HS-27A (cell line): ENCODE results near the gene NRXN2.

Experiments
- DNase-seq: peaks from one replicate; pipeline ENCODE4 v3.0.0-alpha.2; 2012; ENCODE audit warnings: low read depth, missing footprints

The NRXN2 gene

GRCh38 chr11:64743591-64744543 is 20.9 kb upstream of the NRXN2 start, which contains the start of gene RASGRP2:
Gene RASGRP2, minus strand, starts transcription at chr11:64744142. Its CDS starts 1,276 bp downstream, at chr11:64742866.
- no peak for DNase-seq

GRCh38 chr11:64742889-64743590 is 20.0 kb upstream of the NRXN2 start:
- no peak for DNase-seq

- no peak for DNase-seq
These were observed 19.3 kb upstream of the NRXN2 start for GRCh38 chr11:64742087-64742888.

- no peak for DNase-seq
These were observed 18.5 kb upstream of the NRXN2 start for GRCh38 chr11:64741375-64742086.

DNA sequence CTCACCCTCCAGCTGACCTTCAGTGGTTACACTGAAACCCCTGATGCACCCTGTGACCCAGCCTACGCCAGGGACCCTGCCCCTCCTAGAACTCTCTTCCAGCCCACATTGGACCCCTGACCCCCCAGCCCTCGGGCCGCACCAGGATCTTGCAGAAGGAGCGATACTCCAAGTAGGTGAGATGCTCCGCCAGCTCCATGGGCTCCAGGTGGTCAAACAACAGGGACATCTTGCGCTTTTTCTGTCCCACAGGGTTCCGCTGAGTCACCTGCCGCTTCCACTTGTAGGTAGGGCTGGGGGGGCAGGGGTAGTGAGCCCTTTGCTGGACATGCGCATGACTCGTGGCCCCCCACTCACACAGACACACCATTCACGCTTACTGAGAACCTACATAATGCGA is 16.9 kb upstream of the NRXN2 start:
- no peak for DNase-seq

DNA sequence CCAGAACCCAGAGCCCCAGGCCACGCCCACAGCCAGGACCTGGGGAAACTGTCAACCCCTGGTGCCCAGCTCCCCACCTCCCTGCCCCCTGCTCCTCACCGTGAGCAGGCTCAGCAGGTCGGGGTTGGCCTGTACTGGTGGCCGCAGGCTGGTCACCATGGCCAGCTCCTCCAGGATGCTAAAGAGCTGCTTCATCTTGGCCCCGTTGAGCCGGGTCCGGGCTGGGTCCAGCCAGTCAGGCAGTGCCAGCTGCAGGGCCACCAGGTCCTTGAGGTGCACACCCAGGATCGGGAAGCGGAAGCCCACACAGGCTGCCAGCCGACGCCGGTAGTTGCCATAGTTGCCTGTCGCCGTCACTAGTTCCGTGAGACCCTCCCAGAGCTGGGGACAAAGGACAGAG is 13.7 kb upstream of the NRXN2 start:
- no peak for DNase-seq

DNA sequence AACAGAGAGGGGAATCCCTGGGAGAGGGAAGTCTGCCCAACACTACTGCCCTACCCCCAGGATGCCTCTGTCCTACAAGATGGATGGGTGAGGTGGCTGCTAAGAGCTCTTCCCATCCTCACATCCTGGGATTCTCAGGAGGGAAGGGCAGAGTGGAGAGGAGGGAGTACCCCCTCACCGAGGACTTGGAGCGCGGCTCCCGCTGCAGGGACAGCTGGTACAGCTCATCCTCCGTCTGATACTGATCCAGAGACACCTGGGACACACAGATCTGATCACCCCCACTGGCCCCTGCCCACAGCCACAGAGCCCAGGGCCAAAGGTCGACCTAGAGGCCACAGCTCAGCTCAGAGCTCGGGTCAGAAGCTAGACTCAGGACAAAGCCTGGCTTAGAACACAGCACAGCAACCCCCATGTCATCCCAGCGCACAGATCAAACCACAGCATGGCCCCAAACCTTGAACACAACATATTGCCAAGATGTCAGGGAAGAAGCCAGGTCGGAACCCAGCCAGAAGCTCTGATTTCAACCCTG is 12.8 kb upstream of the NRXN2 start:
- DNase-seq, result no peak

- no peak for DNase-seq
These were observed 12.1 kb upstream of the NRXN2 start for GRCh38 chr11:64734811-64735724.

- DNase-seq, result no peak
These were observed 8.6 kb upstream of the NRXN2 start for GRCh38 chr11:64731601-64732000.

DNA sequence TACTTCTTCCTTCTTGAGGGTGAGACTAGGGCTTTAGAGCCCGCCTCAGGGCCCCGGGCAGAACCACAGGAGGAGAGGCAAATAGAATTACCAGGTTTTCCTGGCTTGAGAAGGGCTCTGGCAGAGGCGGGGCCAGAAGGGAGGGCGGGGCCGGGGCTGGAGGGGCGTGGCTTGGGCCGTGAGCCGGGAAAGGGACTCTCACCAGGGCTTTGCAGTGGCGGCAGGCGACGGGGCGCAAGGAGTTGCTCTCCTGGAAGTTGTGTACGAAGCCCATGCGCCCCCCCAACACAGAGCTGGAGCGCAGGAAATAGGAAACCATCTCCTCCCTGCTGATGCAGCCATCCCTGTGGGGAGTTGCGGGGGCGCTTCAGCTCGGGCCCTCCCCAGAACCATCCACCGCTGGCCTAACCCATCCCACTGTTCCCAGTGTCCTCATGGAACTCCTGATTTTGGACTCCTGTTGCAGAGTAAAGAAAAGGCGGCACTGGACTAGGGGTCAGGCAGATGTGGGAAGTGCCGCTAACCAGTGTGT is 6.9 kb upstream of the NRXN2 start:
- no peak for DNase-seq

- DNase-seq, result no peak
These were observed 5.9 kb upstream of the NRXN2 start for GRCh38 chr11:64728757-64729365.

DNA sequence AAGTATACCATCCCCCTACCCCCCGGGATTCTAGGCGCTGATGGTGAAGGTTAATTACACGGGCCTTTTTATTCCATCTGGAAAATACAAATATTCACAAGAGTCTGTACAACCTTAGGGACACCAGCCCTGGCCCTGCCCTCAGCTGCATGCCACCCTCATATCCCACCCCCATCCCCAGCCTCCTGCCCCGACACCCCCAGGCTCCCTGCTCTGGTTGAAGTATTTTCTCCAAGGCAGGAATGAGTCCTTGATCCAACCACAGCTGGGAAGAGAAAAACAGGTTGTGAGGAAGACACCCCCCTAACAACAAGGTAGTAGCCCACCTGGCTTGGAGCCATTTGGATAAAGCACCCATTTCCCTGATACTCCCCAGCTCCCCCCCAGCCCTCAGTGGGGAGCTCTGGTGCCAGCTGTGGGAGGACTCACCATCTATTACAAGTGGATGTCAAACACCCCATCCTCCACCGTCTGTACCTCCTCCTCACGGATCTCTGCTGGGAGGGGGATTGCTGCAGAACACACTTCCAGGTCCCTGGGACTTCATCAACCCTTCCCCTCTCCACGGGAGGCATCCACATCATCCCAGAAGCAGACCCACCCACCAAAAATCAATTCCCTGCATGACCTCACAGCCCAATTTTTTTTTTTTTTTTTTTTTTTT is 4.0 kb upstream of the NRXN2 start:
- DNase-seq, result no peak

GRCh38 chr11:64726211-64726641 is 3.2 kb upstream of the NRXN2 start:
- no peak for DNase-seq

- DNase-seq, result no peak
These were observed 2.0 kb upstream of the NRXN2 start for GRCh38 chr11:64724863-64725532.

DNA sequence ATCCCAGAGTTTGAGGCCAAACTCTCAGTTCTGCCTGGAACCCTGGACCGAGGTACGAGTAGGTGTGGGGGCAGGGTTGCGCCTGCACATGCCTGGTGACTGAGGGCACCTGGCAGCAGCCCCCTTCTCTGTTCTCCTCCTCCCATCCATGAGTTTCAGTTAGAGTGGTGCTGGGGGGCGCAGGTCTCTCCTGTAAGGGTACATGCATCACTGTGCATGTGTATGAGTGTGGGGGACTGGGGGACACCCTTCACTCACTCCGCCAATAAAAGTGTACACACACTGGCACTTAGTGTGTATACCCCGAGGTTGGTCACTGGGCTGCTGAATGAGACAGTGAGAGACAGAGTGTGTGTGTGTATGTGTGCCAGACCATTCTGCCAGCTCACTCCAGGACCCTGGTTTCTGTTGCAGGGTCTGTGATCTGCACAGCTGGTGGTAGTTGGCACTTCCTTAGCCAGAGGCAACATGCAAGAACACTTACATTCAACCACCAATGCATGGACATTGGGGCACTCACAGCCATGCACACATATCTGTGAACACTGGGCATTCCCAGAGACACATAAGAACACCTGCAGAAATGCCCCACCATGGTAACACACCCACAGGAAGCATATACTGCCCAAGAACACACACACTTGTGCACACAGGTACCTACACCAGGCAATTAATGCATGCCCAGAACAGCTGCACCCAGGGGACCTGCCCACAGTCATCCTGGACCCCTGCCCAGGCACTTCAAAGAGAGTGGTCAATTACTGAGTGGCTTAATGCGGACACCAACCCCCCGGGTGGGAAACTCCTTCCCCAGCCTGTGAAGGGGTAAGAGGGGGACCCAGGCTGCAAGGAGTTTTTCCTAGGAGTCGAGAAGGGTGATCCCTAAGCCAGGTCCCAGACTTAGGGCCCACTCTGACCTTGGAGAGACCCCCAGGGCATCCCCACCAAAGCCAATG is 1.2 kb upstream of the NRXN2 start:
- no peak for DNase-seq

- no peak for DNase-seq
These were observed 594 bp downstream of the NRXN2 start for GRCh38 chr11:64722141-64723065.
